Esophagus squamous epithelium (tissue), 4 donors: ENCODE results near the gene MAP3K8.

ENCODE experiments used
- POLR2A ChIP-seq, 4 donors: fragments of 450-650 bp; IDR thresholded peaks; one replicate each; pipeline ENCODE4 v1.6.1; 2017; ENCODE audit warnings: antibody characterized with exemption in 4 of 4, mild to moderate bottlenecking in 4 of 4, moderate library complexity in 3 of 4
- TF ChIP-seq, protein P1 (sequence below), 6 experiments: fragments of 450-650 bp in 4 of 6; fragments of 200-600 bp in 2 of 6; sonication (generic) in 2 of 6; IDR thresholded peaks; one replicate each; pipeline ENCODE4 v1.5.1; 2016 to 2019; ENCODE audit warnings: antibody characterized with exemption in 6 of 6, mild to moderate bottlenecking in 4 of 6, moderate library complexity in 4 of 6

DNA sequence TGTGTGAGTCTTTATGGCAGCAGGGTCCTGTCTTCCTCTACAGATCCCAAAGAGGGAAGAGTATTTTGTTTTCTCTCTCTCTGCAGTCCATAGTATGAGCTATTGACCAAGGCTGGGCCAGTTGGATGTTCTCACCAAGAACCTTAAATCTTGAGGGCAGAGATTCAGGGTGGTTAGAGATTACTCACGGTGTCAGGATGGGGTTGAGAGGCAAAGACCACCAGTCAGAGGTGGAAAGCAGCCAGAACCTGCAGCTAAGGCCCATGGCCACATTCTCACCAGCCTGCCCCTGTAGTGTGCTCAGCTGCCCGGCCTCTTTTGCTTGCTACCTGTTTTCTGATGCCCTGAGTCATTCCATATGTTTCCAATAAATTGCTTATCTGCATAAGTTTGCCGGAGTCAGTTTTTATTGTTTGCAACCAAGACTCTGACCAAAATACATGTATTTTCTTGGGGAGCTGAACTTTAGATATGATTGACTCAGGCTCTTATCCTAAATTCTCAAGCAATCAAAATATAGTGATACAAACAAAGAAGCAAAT is 67.0 kb downstream of the MAP3K8 start:
- no peak for TF ChIP-seq POLR2A (IDR thresholded peaks at IDR 0.05)
- TF ChIP-seq, protein P1, sequence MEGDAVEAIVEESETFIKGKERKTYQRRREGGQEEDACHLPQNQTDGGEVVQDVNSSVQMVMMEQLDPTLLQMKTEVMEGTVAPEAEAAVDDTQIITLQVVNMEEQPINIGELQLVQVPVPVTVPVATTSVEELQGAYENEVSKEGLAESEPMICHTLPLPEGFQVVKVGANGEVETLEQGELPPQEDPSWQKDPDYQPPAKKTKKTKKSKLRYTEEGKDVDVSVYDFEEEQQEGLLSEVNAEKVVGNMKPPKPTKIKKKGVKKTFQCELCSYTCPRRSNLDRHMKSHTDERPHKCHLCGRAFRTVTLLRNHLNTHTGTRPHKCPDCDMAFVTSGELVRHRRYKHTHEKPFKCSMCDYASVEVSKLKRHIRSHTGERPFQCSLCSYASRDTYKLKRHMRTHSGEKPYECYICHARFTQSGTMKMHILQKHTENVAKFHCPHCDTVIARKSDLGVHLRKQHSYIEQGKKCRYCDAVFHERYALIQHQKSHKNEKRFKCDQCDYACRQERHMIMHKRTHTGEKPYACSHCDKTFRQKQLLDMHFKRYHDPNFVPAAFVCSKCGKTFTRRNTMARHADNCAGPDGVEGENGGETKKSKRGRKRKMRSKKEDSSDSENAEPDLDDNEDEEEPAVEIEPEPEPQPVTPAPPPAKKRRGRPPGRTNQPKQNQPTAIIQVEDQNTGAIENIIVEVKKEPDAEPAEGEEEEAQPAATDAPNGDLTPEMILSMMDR (IDR thresholded peaks at IDR 0.05) = no peak
